Naive thymus-derived CD4-positive, alpha-beta T cell (primary cell): ENCODE measurements around the gene NUTM2E. TPM values are rescaled to one million over a fixed set of nuclear protein-coding genes. Genes with fewer than 3 reads are reported as not detected.
"Not testable (repeated sequence)": the region's sequence is repeated elsewhere in the genome, so short reads cannot be mapped to it uniquely, and the experiment has no call there.

Source experiments
- ATAC-seq: fragments of 150-1000 bp; cut with Tn5 transposase; 2 replicates; pipeline ENCODE4 v1.10.0; 2021; ENCODE audit warnings: mild to moderate bottlenecking, moderate library complexity
- CTCF ChIA-PET: fragments of 350-600 bp; sonication (Branson Sonifier 250); formaldehyde crosslinking; loops from one replicate; lab custom pipeline; 2021; ENCODE audit warnings: antibody characterized with exemption; lab: Charles Lee
- POLR2A ChIA-PET: fragments of 350-600 bp; sonication (Branson Sonifier 250); formaldehyde crosslinking; loops from one replicate; lab custom pipeline; 2021; ENCODE audit warnings: antibody characterized with exemption, inconsistent platforms; lab: Charles Lee
- DNase-seq, 9 donors: peaks; one replicate each; pipeline versions ENCODE4 v3.0.0 to v3.0.0-alpha.2; 2020 to 2022; ENCODE audit warnings: mixed read lengths in 1 of 9
- H3K27ac ChIP-seq: one replicate; pipeline ENCODE4 v1.7.0; 2013; ENCODE audit warnings: mild to moderate bottlenecking, low read depth, low read length, moderate library complexity
- H3K27me3 ChIP-seq, 2 donors: one replicate each; pipeline ENCODE4 v1.7.0; 2013; ENCODE audit warnings: low read length in 2 of 2, mild to moderate bottlenecking in 2 of 2, moderate library complexity in 2 of 2; ENCODE audit not compliant: control insufficient read depth in 2 of 2, insufficient read depth in 2 of 2
- H3K36me3 ChIP-seq, 3 experiments: 1 replicate in 2 of 3; 2 replicates in 1 of 3; pipeline ENCODE4 v1.7.0; 2013; ENCODE audit warnings: low read length in 3 of 3, mild to moderate bottlenecking in 3 of 3, moderate library complexity in 1 of 3; ENCODE audit not compliant: insufficient read depth in 3 of 3, control insufficient read depth in 2 of 3
- H3K4me1 ChIP-seq, 2 donors: one replicate each; pipeline ENCODE4 v1.7.0; 2013; ENCODE audit warnings: low read length in 2 of 2, mild to moderate bottlenecking in 2 of 2, moderate library complexity in 1 of 2; ENCODE audit not compliant: control insufficient read depth in 2 of 2, insufficient read depth in 2 of 2
- H3K4me3 ChIP-seq: 2 replicates; pipeline ENCODE4 v1.7.0; 2013; ENCODE audit warnings: mild to moderate bottlenecking, low read length
- H3K9me3 ChIP-seq, 3 experiments: 1 replicate in 2 of 3; 2 replicates in 1 of 3; pipeline ENCODE4 v1.7.0; 2013; ENCODE audit warnings: low read length in 3 of 3; ENCODE audit not compliant: control insufficient read depth in 2 of 3
- H3K27ac Mint-ChIP-seq, 9 donors: one replicate each; pipeline ENCODE4 v1.8.0; 2020 to 2022; ENCODE audit warnings: mixed read lengths in 9 of 9, mild to moderate bottlenecking in 8 of 9, moderate library complexity in 5 of 9, inconsistent platforms in 2 of 9
- H3K27me3 Mint-ChIP-seq, 5 donors: one replicate each; pipeline ENCODE4 v1.8.0; 2021 to 2022; ENCODE audit warnings: mixed read lengths in 5 of 5, mild to moderate bottlenecking in 1 of 5
- H3K36me3 Mint-ChIP-seq, 5 donors: one replicate each; pipeline ENCODE4 v1.8.0; 2020 to 2022; ENCODE audit warnings: mixed read lengths in 5 of 5, mild to moderate bottlenecking in 3 of 5, inconsistent platforms in 1 of 5
- H3K4me1 Mint-ChIP-seq, 7 donors: one replicate each; pipeline ENCODE4 v1.8.0; 2020 to 2022; ENCODE audit warnings: mixed read lengths in 7 of 7, mild to moderate bottlenecking in 3 of 7, inconsistent platforms in 1 of 7
- H3K4me3 Mint-ChIP-seq, 10 donors: one replicate each; pipeline ENCODE4 v1.8.0; 2020 to 2022; ENCODE audit warnings: mild to moderate bottlenecking in 10 of 10, mixed read lengths in 10 of 10, moderate library complexity in 6 of 10, inconsistent platforms in 2 of 10
- H3K9me3 Mint-ChIP-seq, 11 donors: one replicate each; pipeline ENCODE4 v1.8.0; 2020 to 2022; ENCODE audit warnings: mixed read lengths in 11 of 11, mild to moderate bottlenecking in 4 of 11, inconsistent platforms in 1 of 11, moderate library complexity in 1 of 11
- intact Hi-C, 2 donors: fragments of 100-400 bp; cut with micrococcal nuclease; formaldehyde crosslinking; loops; one replicate each; pipeline ENCODE4 v1.15.1; 2023
- polyA plus RNA-seq, 2 donors: library from polyadenylated mRNA; unstranded; fragments of 300-500 nt; fragmentation: Illumina TruSeq; gene quantifications; one replicate each; pipeline ENCODE4 v1.2.3, GENCODE V29; 2021
- total RNA-seq, 6 experiments: library from RNA in 5 of 6; stranded (reverse) in 5 of 6; gene quantifications; 1 replicate in 5 of 6; 2 replicates in 1 of 6; pipeline ENCODE4 v1.2.3 and lab custom pipeline; 2021 to 2026

Gene NUTM2E
- total and polyA plus RNA-seq, 7 experiments from 2014 or later, result 0.12 to 0.89 (median 0.49) TPM; not detected in 2

DNA sequence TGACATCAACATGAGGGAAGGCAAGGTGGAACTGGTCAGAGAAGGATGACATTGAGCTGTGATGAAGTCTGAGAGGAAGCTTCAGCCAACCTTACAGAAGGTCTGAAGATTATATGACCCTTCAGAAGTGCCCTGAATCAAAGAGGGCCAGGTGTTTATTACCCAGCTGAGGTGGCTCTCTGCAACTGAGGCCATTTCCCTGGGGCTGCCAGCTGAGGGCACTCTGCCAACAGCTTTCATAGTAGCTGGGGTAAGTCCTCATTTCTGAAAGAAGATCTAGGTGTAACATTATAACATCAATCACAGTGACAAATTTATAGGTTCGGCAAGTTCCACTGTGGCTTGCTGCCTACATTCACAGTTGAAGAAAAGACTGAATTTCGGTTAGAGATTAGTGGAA is 37.2 kb upstream of the NUTM2E start:
- H3K4me3 ChIP-seq, H3K9me3 ChIP-seq, H3K4me1 ChIP-seq, H3K4me1 Mint-ChIP-seq, H3K27me3 ChIP-seq, H3K4me3 Mint-ChIP-seq, H3K27ac ChIP-seq, H3K27ac Mint-ChIP-seq, H3K27me3 Mint-ChIP-seq, H3K36me3 Mint-ChIP-seq, ATAC-seq, CTCF ChIA-PET, DNase-seq, H3K9me3 Mint-ChIP-seq, POLR2A ChIA-PET, intact Hi-C loops, H3K36me3 ChIP-seq: not testable (repeated sequence)

DNA sequence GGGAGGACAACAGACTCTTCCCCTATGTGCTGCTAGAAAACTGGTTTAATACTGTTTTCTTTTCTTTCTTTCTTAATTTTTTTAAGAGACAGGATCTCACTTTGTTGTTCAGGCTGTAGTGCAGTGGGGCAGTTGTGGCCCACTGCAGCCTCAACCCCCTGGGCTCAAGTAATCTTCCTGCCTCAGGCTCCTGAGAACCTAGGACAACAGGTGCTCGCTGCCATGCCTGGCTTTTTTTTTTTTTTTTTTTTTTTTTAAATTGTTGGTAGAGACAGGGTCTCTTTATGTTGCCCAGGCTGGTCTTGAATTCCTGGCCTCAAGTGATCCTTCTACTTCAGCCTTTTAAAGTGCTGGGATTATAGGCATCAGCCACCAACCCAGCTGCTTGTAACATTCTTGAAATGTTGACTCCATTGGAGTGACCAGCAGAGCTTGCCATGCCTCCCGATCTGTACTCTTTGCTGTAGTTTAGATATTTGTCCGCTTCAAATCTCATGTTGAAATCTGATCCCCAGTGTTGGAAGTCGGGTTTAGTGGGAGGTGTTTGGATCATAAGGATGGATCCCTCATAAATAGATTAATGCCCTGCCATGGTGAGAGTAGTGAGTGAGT is 34.5 kb upstream of the NUTM2E start:
- H3K27ac ChIP-seq, H3K4me1 Mint-ChIP-seq, H3K36me3 ChIP-seq, H3K27me3 ChIP-seq, H3K4me1 ChIP-seq, ATAC-seq, H3K9me3 ChIP-seq, H3K27me3 Mint-ChIP-seq, CTCF ChIA-PET, POLR2A ChIA-PET, H3K4me3 ChIP-seq, intact Hi-C loops, DNase-seq, H3K4me3 Mint-ChIP-seq, H3K36me3 Mint-ChIP-seq, H3K9me3 Mint-ChIP-seq: not testable (repeated sequence)
- H3K27ac Mint-ChIP-seq, result peak overlapping the region in 1 of 9 donors; percentile 9

DNA sequence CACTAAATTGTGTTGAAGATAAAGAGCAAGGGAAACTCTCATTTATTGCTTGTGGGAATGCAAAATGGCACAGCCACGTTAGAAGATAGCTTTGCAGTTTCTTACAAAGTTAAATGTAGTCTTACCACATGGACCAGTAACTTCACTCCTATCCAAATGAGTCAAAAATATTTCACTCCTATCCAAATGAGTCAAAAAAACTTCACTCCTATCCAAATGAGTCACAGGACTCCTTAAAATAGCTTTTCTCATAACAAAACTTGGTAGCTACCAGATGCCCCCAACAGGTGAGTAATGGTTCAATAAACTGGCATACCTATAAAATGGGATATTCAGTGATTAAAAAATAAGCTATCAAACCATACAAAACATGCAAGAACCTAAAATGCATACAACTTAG is 27.2 kb upstream of the NUTM2E start:
- H3K4me3 Mint-ChIP-seq, H3K9me3 ChIP-seq, H3K4me3 ChIP-seq, DNase-seq, ATAC-seq, H3K36me3 Mint-ChIP-seq, intact Hi-C loops, H3K4me1 ChIP-seq, H3K27ac ChIP-seq, CTCF ChIA-PET, H3K9me3 Mint-ChIP-seq, H3K36me3 ChIP-seq, H3K27me3 Mint-ChIP-seq, POLR2A ChIA-PET, H3K4me1 Mint-ChIP-seq, H3K27ac Mint-ChIP-seq, H3K27me3 ChIP-seq: not testable (repeated sequence)

DNA sequence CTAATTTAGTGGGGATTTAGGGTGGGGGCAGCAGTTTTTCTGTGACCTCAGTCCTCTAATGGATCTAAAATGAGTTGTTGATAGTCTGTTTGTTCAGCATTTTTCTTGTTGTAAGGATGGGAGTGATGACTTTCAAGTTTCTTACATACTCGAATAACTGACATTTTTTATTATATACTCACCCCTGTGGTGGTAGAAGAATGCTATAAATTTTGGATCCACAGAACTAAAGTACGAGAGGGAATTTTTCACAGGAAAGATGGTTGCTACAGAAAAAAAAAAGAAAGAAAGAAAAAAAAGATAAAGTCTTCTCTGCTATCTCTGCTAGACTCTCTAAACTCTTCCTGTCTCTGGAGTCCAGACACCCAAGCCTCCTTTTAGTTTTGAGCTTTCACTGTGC is 20.7 kb upstream of the NUTM2E start:
- POLR2A ChIA-PET, H3K9me3 Mint-ChIP-seq, CTCF ChIA-PET, H3K4me1 ChIP-seq, H3K4me1 Mint-ChIP-seq, H3K27me3 ChIP-seq, H3K4me3 Mint-ChIP-seq, H3K36me3 ChIP-seq, H3K4me3 ChIP-seq, H3K27me3 Mint-ChIP-seq, H3K36me3 Mint-ChIP-seq, ATAC-seq, H3K27ac ChIP-seq, H3K9me3 ChIP-seq, DNase-seq, intact Hi-C loops: not testable (repeated sequence)
- H3K27ac Mint-ChIP-seq, result peak overlapping the region in 1 of 9 donors; percentile 8

DNA sequence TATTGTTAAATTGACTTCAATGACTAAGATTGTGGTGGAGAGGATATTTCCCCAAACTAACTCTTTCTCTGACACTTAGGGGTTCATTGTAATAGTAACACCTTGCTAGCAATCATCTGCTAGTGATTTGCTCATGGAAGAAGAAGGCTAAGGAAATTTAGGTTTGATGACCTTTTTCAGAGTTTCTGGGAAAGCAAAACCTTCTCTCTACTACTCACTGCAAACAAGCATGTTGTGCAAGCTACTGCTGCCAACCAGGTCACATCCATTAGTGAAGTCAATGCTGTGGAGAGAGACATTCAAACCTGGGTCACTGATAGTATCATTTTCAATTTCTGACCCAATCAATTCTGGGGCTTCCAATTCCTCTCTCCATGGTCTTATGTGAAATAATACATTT is 14.6 kb upstream of the NUTM2E start:
- H3K4me1 Mint-ChIP-seq, result peaks cover 0 to 12% (median 3%) of the 10 kb centered on the region in 7 donors
- CTCF ChIA-PET, result not testable (repeated sequence)

DNA sequence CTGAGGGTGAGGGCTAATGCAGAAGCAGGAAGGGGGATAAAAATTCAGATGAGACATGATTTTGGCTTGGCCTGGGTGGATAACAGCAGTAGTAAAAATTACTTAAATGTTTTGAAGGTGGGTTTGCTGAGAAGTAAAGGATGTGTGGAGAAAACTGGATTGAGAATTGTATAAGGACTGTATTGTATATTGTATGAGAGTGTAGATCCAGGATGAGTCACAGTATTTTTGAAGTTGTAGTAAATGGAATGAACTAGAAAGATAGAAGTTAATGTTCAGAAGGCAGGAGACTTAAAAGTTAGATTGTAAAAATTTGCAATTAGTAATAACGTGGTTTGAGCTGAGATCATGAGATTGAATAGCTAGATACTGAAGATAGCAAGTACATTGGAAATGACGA is 10.2 kb upstream of the NUTM2E start:
- ATAC-seq, H3K27ac Mint-ChIP-seq, POLR2A ChIA-PET, H3K36me3 Mint-ChIP-seq, CTCF ChIA-PET, H3K4me3 ChIP-seq, H3K27me3 ChIP-seq, H3K9me3 ChIP-seq, H3K4me1 ChIP-seq, DNase-seq, H3K27me3 Mint-ChIP-seq, H3K4me3 Mint-ChIP-seq, H3K36me3 ChIP-seq, intact Hi-C loops, H3K9me3 Mint-ChIP-seq, H3K27ac ChIP-seq: not testable (repeated sequence)
- H3K4me1 Mint-ChIP-seq, result peaks cover 0 to 24% (median 3%) of the 10 kb centered on the region in 7 donors

More for the DNA sequence above, 14.6 kb upstream of the NUTM2E start:
- H3K27ac ChIP-seq, H3K36me3 ChIP-seq, ATAC-seq, H3K27me3 Mint-ChIP-seq, H3K36me3 Mint-ChIP-seq, POLR2A ChIA-PET, H3K4me3 ChIP-seq, H3K4me1 ChIP-seq, H3K4me3 Mint-ChIP-seq, H3K9me3 ChIP-seq, H3K9me3 Mint-ChIP-seq, H3K27me3 ChIP-seq, DNase-seq, intact Hi-C loops, H3K27ac Mint-ChIP-seq: not testable (repeated sequence)

DNA sequence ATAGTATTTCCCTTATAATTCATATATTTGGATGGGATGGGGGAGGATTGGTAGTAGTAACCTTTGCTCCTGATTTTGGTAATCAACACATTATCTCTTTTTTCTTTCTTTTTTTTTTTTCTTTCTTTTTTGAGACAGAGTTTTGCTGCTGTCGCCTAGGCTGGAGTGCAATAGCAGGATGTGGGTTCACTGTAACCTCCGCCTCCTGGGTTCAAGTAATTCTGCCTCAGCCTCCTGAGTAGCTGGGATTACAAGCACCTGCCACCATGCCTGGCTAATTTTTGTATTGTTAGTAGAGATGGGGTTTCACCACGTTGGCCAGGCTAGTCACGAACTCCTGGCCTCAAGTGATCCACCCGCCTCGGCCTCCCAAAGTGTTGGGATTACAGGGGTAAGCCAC is 3.2 kb upstream of the NUTM2E start:
- POLR2A ChIA-PET, ATAC-seq: not testable (repeated sequence)

More for the DNA sequence above, 3.2 kb upstream of the NUTM2E start:
- peak in 7 of 9 donors; percentile 6 to 53 (median 21) for DNase-seq
- CTCF ChIA-PET, H3K9me3 ChIP-seq, H3K36me3 Mint-ChIP-seq, H3K9me3 Mint-ChIP-seq, H3K4me1 ChIP-seq, H3K27me3 ChIP-seq, H3K4me3 ChIP-seq, H3K27me3 Mint-ChIP-seq, H3K27ac ChIP-seq, H3K36me3 ChIP-seq: not testable (repeated sequence)
- Mint-ChIP-seq H3K27ac (peak overlapping the region in 7 of 9 donors; percentile 12 to 95 (median 84)), H3K4me3 (peak overlapping the region in 7 of 10 donors; percentile 12 to 67 (median 58)), H3K4me1 (peaks cover 12 to 40% (median 19%) of the 10 kb centered on the region in 7 donors)
- intact Hi-C loops, result loop anchor here in 1 of 2 donors (5.0 to 10.0 kb wide), 2 partner anchors 224 to 381 kb away; partner anchors contain the start of gene ANXA11
